GM12865 (cell line): ENCODE data around the gene NBAS.

Experiments used
- DNase-seq: peaks from one replicate; pipeline ENCODE4 v3.0.0; 2010; ENCODE audit warnings: low read depth
- H3K4me3 ChIP-seq: 2 replicates; pipeline ENCODE4 v1.5.1; 2011; ENCODE audit warnings: mild to moderate bottlenecking, low read depth, low read length, control low read depth
- CTCF ChIP-seq: IDR thresholded peaks from 2 replicates; pipeline ENCODE4 v1.5.1; 2011; ENCODE audit warnings: low read length, control low read depth, low read depth, inconsistent platforms; ENCODE audit not compliant: insufficient read depth; ENCODE audit errors: missing control alignments

Gene NBAS

GRCh38 chr2:15565994-15566671, 5.0 kb upstream of the NBAS start:
- no peak overlapping the region for H3K4me3 ChIP-seq
- DNase-seq: no peak
- no peak for TF ChIP-seq CTCF

- DNase-seq: no peak
- no peak for TF ChIP-seq CTCF
- H3K4me3 ChIP-seq: no peak overlapping the region
These were observed 4.3 kb upstream of the NBAS start for GRCh38 chr2:15565392-15565791.

GRCh38 chr2:15563227-15564100, 2.3 kb upstream of the NBAS start:
- no peak for TF ChIP-seq CTCF
- no peak for DNase-seq
- H3K4me3 ChIP-seq: no peak overlapping the region

GRCh38 chr2:15562354-15563031, 1.4 kb upstream of the NBAS start:
- H3K4me3 ChIP-seq: no peak overlapping the region

GRCh38 chr2:15561574-15562344, 625 bp upstream of the NBAS start:
- no peak for TF ChIP-seq CTCF
- H3K4me3 ChIP-seq: peak overlapping the region; percentile 62
- peak; percentile 9 for DNase-seq

More at GRCh38 chr2:15562354-15563031, 1.4 kb upstream of the NBAS start:
- no peak for DNase-seq
- TF ChIP-seq CTCF: no peak
